Esophagus muscularis mucosa (tissue), 3 donors: Measurements from ENCODE around the gene HIF1A.

ENCODE experiments used
- CTCF ChIP-seq, 3 experiments: fragments of 200-600 bp in 2 of 3; fragments of 450-650 bp in 1 of 3; sonication (generic) in 2 of 3; IDR thresholded peaks; one replicate each; pipeline ENCODE4 v1.5.1; 2017 to 2019; ENCODE audit warnings: antibody characterized with exemption in 3 of 3, mild to moderate bottlenecking in 2 of 3, moderate library complexity in 1 of 3
- POLR2AphosphoS5 ChIP-seq, 2 donors: sonication (generic); formaldehyde crosslinking; IDR thresholded peaks; one replicate each; pipeline ENCODE4 v1.6.1; 2017; ENCODE audit warnings: antibody characterized with exemption in 2 of 2

GRCh38 chr14:61733972-61734371 is 38.7 kb downstream of the HIF1A start:
- TF ChIP-seq CTCF (IDR thresholded peaks at IDR 0.05) (no peak), POLR2AphosphoS5 (IDR thresholded peaks at IDR 0.05) (no peak)
